Fibroblast of pulmonary artery (primary cell): ENCODE measurements around the gene HBZ.

Source experiments
- DNase-seq: peaks from one replicate; pipeline ENCODE4 v3.0.0-alpha.2; 2010; ENCODE audit warnings: low read depth
- H3K4me3 ChIP-seq: replicated peaks from 2 replicates; pipeline ENCODE4 v1.5.1; 2011; ENCODE audit warnings: low read depth, mild to moderate bottlenecking, control low read depth, low read length, moderate library complexity
- CTCF ChIP-seq: IDR thresholded peaks from 2 replicates; pipeline ENCODE4 v1.5.1; 2011; ENCODE audit warnings: mild to moderate bottlenecking, control low read depth, low read length, inconsistent platforms; ENCODE audit errors: missing control alignments

Gene HBZ

DNA sequence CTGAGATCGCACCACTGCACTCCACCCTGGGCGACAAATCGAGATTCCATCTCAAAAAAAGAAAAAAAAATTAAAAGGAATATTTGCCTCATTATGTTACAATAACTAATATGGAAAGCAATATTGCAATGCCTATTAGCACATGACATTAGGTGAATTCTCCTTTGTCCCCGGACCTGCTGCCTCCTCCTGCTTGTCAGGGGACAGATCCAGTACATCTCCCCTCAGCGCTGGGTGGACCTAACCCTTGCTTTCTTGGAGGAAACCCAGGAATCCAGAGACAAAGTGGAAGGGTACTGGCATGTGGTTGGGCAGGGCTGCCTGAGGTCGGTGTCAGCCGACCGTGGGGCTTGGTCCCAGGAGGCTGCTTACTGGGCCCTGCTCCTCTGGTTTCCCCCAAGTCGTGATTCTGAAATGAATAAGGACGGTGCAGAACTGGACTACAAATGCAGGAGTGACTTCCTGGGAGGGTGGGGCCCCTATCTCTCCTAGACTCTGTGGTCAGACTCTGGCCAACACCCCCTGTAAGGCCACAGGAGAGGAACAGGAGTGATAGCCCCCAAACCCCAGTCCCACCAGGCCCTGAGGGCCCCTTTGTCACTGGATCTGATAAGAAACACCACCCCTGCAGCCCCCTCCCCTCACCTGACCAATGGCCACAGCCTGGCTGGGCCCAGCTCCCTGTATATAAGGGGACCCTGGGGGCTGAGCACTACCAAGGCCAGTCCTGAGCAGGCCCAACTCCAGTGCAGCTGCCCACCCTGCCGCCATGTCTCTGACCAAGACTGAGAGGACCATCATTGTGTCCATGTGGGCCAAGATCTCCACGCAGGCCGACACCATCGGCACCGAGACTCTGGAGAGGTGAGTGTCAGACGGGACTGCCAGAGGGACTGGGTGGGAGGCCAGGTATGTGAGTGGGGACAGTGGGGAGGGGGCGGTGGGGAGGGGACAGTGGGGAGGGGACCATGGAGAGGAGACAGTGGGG is at the start of gene HBZ:
Gene HBZ, plus strand, starts transcription at position 504 of the 988 bp plus-strand sequence. Its CDS starts 266 bp downstream, at position 770.
- no peak for DNase-seq
- H3K4me3 ChIP-seq, result no peak within 1 kb of the TSS
- TF ChIP-seq CTCF, result no peak

DNA sequence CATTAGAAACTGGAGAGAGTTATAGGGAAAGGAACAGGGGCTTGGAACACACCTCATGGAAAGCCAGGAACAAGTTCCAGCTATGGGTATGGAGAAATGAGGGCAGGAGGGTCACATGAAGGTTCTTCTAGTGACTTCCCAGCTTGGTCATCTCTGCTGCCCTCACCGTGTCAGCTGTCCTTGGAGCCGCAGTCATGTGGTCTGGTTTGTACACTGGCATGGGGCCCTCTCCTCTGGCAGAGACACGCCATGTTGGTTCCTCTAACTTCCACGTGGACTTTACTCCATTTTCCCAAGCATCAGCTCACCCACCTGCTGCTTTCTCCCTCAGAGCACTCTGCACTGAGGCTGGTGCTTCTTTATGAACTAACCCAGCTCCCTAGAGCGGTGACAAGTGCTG is 48.1 kb upstream of the HBZ start:
- no peak for DNase-seq
- H3K4me3 ChIP-seq, result no peak overlapping the region
- TF ChIP-seq CTCF, result no peak

- DNase-seq, result no peak
- TF ChIP-seq CTCF, result no peak
- H3K4me3 ChIP-seq, result no peak overlapping the region
Observed at GRCh38 chr16:104928-105327, 47.5 kb upstream of the HBZ start.

DNA sequence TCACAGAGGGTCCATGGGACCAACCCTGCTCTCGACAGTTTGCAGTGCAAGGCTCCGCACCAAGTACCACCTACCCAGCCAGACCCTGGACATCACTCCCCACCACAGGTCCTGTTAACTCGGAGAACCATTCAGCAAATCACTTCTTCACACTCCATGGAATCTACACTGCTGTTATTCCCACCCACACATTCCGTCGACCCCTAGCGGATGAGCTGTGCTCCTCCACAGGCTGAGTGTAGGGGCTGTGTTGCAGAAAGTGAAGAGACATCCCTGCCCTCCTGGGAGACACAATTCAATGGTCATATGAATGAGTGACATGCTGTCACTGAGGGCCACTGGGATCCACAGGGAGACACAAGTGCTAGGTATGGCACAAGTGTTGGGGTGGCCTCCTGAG is 46.9 kb upstream of the HBZ start:
- no peak overlapping the region for H3K4me3 ChIP-seq
- TF ChIP-seq CTCF, result no peak
- no peak for DNase-seq

- H3K4me3 ChIP-seq, result no peak overlapping the region
- DNase-seq, result peak; percentile 90
- peak; percentile 86 for TF ChIP-seq CTCF
Observed at GRCh38 chr16:106623-107324, 45.7 kb upstream of the HBZ start.

GRCh38 chr16:112153-112840 is 40.1 kb upstream of the HBZ start:
- TF ChIP-seq CTCF, result no peak
- no peak overlapping the region for H3K4me3 ChIP-seq
- DNase-seq, result no peak
